NCI-H146 treated with DMSO at 0.1 percent for 48 hours (cell line): Measurements from ENCODE around the gene MRGPRF.

ENCODE experiments used
- DNase-seq: peaks from one replicate; lab custom pipeline; 2025; ENCODE audit not compliant: unreplicated experiment; lab: John Stamatoyannopoulos, UW

MRGPRF gene

DNA sequence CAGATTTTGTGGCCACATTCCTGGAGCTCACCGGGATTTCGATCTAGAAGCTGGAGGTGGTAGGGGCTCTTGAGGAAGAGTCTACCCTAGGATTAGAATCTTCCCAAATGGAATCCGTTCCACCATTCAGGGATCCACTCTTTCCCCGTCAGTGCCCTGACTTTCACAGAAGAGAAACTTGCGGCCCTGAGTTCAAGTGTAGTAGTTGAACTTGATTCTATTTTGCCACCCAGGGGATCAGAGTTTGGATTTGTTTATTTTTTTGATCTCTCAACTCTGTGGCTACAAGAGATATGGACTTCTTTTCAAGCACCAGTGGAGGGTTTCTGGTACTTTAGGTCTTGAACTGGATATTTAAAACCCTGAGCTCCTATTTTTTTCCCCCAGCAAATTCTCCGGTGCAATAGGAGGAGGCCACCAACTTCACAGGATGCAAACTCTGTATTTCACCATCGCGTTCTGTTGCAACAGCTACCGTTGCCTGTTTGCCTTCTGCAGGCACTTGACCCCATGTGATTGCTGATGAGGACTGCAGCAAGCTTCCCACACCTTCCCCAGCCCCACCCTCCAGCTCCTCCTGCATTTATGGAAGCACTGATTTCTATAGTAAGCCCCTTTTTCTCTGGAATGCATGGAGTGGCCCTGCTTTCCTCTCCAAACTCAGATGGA is 14.8 kb upstream of the MRGPRF start:
- no peak for DNase-seq

- DNase-seq: no peak
Measured at GRCh38 chr11:69024509-69024908, 11.5 kb upstream of the MRGPRF start.

DNA sequence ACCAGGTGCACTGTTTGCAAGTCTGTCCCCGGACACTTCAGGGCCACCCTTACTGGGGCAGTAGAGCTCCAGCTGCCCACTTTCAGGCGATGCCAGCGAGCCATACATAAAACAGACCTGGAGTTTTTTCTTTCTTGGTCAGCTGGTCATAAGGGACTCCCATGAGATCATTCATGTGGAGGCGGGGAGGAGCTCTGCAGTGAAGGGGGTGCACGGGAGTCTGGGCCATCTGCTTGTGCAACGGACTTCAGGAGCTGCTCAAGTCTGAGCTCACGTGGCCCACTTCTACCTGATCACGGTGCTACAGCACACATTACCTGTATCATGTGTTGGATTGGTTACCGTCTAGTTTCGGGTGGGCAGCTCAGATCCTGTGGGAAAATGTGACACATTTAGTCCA is 9.2 kb upstream of the MRGPRF start:
- DNase-seq: no peak

DNA sequence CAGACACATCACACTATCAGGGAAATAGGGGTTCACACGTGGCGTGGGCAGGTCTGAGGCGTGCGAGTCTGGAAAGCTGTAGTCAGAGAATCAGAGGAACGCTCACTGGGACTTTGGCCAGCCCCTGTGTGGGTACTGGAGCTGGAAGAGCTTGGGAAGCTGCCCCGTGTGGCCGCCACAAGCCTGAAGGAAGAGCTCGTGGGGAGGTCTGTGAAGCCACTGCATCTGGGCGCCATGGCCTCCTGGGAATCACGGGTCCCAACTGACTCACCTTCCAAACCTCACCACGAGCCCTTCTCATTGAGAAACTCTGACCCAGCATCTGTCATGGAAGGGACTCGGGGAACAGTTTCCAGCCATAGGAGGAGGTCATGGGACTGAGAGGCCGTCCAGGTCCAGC is 5.9 kb upstream of the MRGPRF start:
- no peak for DNase-seq

GRCh38 chr11:69017951-69018350 is 4.9 kb upstream of the MRGPRF start:
- DNase-seq: no peak

DNA sequence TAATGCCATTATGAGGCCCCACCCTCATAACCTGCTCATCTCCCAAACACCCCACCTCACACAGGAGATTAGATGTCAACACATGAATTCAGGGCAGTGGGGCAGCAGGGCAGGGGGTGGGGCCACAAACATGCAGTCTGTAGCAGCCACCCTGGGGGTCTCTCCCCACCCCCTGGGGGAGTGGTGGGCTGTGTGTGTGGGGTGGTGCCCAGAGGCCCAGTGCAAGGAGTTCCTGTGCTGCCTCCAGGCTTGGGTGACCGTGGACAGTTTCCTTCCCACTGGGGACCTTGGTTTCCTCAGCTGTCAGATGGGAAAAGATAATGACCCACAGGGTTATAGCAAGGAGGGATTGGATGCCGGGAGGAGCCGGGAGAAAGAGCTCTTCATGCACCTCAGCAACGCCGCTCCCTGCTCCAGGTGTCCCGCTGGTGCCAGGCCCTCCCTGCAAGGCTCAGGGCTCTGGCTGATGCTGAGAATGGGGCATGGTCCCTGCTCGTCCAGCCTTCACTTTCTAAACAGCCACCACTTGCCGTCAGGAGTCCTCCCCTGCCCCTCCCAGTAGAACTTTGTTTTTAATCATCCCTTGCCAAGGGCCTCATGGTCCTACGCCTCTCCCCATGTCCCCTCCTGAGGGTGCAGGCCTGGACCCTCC is 2.0 kb upstream of the MRGPRF start:
- DNase-seq: no peak

- DNase-seq: peak; percentile 30
Measured at GRCh38 chr11:69014084-69014851, 1.2 kb upstream of the MRGPRF start.

- no peak for DNase-seq
Measured at GRCh38 chr11:69012092-69013008, 696 bp downstream of the MRGPRF start.

GRCh38 chr11:69011624-69012091 is 1.4 kb downstream of the MRGPRF start:
- DNase-seq: no peak

DNA sequence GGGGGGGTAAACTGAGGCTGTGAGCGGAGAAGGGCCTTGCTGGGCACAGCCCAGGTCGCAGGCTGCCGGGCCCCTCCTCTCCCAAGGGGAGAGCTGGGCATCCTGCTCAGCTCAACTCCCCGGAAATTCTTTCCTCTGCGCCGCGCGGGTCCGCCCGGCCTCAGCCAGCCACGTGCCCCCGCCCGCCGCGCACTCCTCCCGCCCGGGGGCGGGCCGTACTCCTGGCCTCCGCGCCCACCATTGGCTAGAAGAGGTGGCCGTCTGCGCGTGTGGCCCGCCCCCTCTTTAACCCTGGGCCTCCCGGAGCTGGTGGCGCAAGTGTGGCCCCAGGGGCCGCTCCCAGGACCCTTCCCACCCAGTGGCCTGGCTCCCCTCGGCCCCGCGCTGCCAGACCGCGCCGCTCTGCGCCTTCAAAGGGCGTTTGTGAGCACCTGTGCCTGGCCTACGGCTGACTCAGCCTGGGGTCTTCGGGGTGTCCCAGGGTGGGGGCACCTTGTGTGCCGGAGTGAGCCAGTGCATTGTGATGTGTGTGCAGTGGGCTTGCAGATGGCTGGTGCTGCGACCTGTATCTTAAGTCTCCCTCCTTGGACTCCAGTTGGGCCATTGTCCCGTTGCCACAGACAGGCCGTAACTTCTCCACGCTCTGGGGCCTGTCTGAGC is 2.0 kb downstream of the MRGPRF start:
- DNase-seq: peak; percentile 5

GRCh38 chr11:69010361-69010891 is 2.6 kb downstream of the MRGPRF start:
- DNase-seq: no peak

GRCh38 chr11:69009441-69010211 is 3.4 kb downstream of the MRGPRF start:
- no peak for DNase-seq

DNA sequence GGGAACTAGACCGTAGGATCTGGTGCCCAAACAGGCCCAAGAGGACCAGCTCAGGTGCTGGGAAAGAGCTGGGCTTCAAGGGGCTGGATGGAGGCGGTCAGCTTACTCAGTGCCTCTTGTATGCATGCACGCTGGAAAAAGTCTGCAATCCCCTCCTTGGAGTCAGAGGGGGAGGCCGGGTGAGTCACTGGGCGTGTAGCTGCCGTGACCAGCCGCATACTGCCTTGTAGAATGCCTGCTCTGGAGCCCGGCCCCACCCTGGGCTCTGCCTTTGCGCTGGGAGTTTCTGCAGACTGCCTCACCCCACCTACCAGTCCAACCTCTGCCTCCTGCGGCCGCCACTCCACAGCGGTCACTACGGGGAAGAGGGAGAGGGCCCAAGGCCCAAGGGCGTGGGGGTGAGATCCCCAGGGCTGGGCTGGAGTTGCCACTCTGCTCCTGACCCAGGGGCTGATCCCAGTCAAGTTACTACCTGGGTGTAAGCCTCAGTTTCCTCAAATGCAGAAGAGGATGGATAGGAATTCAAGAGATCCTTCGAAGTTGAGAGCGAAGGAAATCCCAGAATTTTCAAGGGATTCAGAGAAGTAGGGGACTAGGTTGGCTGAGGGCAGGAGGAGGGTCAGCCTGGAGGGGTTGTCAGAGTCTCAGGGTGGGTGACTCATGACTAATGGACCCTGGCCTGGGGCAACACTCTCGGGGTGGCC is 4.2 kb downstream of the MRGPRF start:
- no peak for DNase-seq

DNA sequence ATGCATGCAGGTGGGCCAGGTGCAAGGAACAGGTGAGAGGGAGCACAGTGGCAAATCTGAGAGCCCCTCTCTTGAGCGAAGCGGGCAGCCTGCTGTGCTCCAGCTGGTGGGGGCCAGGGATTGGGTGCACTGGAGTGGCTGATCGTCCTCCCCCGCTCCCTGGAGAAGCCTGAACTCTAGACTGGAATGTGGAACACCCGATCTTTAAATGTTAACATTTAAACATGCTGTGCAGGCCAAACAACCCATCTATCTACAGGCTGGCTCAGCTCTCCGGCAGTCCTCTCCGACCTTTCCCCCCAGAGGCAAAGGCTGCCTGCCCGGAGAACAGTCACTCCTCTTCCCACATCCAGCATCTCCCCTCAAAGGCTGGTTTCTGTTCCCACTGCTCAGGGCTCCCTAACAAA is 5.1 kb downstream of the MRGPRF start:
- DNase-seq: peak; percentile 88

GRCh38 chr11:69006816-69007215 is 6.2 kb downstream of the MRGPRF start:
- no peak for DNase-seq

DNA sequence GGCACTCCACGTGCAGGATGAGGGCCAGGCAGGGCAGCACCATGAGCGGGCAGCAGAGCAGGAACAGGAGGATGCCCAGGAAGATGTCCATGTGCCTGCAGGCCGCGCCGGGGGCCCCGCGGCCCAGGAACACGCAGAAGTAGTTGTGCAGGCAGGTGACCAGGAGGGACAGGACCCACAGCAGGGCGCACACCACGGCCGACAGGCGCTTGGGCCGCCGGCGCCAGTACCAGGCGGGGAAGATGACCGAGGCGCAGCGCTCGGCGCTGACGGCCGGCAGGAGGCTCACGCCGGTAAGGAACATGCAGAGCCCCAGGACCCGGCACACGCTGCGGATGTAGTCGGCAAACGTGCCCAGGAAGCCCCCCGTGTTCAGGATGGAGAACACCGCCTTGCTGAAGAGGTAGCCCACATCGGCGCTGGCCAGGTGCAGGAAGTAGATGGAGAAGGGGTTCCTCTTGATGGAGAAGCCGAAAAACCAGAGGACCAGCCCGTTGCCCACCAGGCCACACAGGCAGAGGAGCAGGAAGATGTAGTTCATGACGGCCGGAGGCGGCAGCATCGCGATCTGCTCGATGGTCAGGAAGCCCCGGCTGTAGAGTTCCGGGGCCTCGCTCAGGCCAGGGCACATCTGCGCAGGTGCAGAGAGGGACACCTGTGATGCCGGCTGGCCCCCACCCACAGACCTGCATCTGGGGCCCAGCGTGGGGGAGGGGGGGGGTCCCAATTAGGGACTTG is 7.2 kb downstream of the MRGPRF start:
- no peak for DNase-seq

DNA sequence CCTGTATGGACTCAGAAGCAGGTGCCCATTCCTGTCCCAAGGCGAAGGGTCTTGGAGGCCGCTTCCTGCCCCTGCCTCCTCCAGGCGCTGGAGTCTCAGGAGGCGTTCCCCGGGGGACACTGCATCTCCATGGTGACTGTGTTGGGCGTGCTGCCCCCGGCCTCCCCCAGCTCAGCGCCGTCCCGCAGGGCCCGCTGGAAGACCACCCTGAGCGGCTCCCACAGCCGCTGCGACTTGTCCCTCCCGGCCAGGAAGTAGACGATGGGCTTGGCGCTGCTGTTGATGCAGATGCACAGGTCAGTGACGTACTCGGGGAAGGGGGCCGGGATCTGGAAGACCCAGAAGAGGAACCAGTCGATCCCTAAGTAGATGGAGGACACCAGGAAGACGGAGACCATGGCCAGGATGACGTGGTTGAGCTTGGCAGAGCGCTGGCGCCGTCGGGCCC is 7.8 kb downstream of the MRGPRF start:
- no peak for DNase-seq
